Erythroblast (primary cell): ENCODE data around the gene SEPTIN6.

Source experiments
- GATA1 ChIP-seq: IDR thresholded peaks from 2 replicates; pipeline ENCODE4 v1.6.1; 2011; ENCODE audit warnings: low read depth, mild to moderate bottlenecking, control low read depth, low read length, moderate library complexity
- POLR2A ChIP-seq: IDR thresholded peaks from 2 replicates; pipeline ENCODE4 v1.6.1; 2011; ENCODE audit warnings: mild to moderate bottlenecking, low read length

GRCh38 chrX:119690921-119691716 lies 1.8 kb downstream of the SEPTIN6 start:
- TF ChIP-seq POLR2A = peak; percentile 57
- no peak for TF ChIP-seq GATA1
